Measurements from ENCODE around the gene ADH1A. TPM values are rescaled to one million over a fixed set of nuclear protein-coding genes. Genes with fewer than 3 reads are reported as not detected.

Gene ADH1A
- total and polyA plus RNA-seq, 9 of the 15 experiments (the other 6 are each of a cell fraction or from before 2014, with no cell fraction given), result not detected

DNA sequence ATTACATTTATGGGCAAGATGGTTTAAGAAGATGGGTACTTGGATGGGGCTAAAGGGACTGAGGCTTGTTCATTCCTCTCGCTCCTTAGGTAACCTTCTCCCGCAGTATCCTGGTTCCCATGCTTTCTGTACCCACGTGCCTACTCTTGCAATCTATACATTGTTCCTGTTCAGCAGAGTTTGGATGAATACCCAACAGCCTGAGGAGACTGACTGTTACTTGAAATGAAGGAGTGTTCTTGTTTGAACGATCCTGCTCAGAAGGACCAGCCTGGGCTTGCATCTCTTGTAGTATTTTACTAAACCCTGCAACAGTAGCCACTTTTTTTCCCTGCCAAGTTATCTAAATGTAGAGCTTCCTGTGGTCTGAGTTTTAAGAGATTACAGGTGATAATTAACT, 38.0 kb downstream of the ADH1A start:
- no peak overlapping the region for H3K4me2 ChIP-seq (ENCODE audit: insufficient read depth, low read length)
- H3K36me3 ChIP-seq (ENCODE audit: control insufficient read depth, insufficient read depth, low read length), result no peaks in the 10 kb centered on the region
- no peaks in the 10 kb centered on the region for H3K79me2 ChIP-seq (ENCODE audit: control insufficient read depth, insufficient read depth, low read length)
- H4K20me1 ChIP-seq (replicated peaks; ENCODE audit: control insufficient read depth, insufficient read depth, low read length), result no peaks in the 10 kb centered on the region
- no peak overlapping the region for H3K27ac ChIP-seq (ENCODE audit: extremely low read depth, low read depth, low read length)
- FAIRE-seq (no peak), DNase-seq (ENCODE audit: extremely low read depth in 1 of 4, low spot score in 3 of 4) (no peak), ATAC-seq (no peak)
- no peak overlapping the region for H3K9ac ChIP-seq (ENCODE audit: insufficient read depth in 1 of 2, low read depth in 2 of 2, low read length in 2 of 2)
- CTCF ChIA-PET (ENCODE audit: low intra/inter-chr PET ratio), result no interaction called here
- WGBS (ENCODE audit: insufficient coverage, low coverage, missing lambda C conversion rate), result 1% methylated on average over 4 of the region's 4 CpGs
- no peaks in the 10 kb centered on the region for H3K4me1 ChIP-seq (replicated peaks in 1 of 2; ENCODE audit: control insufficient read depth in 2 of 2, insufficient read depth in 2 of 2, low read length in 2 of 2)
- H3K9me1 ChIP-seq (ENCODE audit: control insufficient read depth, insufficient read depth, low read length), result no peaks in the 10 kb centered on the region
- in situ Hi-C loops (cut with MboI) (no loop called here), intact Hi-C loops (cut with micrococcal nuclease) (no loop called here)
- H3K9me3 ChIP-seq (replicated peaks; ENCODE audit: control insufficient read depth, insufficient read depth, low read depth, low read length), result no peaks in the 10 kb centered on the region
- BruUV-seq (replicated peaks), result no TSS peak
- H2AFZ ChIP-seq (ENCODE audit: low read depth, low read length), result no peak overlapping the region
- POLR2A ChIA-PET, result interaction anchor here (0.7 kb wide), 1 partner anchor 14 kb away, joined by 3 read pairs; no protein-coding TSS in a partner anchor
- no peak overlapping the region for H3K4me3 ChIP-seq
- H3K27me3 ChIP-seq (ENCODE audit: control insufficient read depth in 2 of 2, insufficient read depth in 2 of 2, low read length in 2 of 2), result no peaks in the 10 kb centered on the region
- TF ChIP-seq ZSCAN32 (CRISPR knock-in tag; IDR thresholded peaks at IDR 0.05), result no peak
- no peak for TF ChIP-seq ZKSCAN8 (CRISPR knock-in tag; IDR thresholded peaks at IDR 0.05)
- TF ChIP-seq, protein P1, sequence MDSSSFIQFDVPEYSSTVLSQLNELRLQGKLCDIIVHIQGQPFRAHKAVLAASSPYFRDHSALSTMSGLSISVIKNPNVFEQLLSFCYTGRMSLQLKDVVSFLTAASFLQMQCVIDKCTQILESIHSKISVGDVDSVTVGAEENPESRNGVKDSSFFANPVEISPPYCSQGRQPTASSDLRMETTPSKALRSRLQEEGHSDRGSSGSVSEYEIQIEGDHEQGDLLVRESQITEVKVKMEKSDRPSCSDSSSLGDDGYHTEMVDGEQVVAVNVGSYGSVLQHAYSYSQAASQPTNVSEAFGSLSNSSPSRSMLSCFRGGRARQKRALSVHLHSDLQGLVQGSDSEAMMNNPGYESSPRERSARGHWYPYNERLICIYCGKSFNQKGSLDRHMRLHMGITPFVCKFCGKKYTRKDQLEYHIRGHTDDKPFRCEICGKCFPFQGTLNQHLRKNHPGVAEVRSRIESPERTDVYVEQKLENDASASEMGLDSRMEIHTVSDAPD (CRISPR knock-in tag; IDR thresholded peaks at IDR 0.05), result no peak
- TF ChIP-seq, protein P2, sequence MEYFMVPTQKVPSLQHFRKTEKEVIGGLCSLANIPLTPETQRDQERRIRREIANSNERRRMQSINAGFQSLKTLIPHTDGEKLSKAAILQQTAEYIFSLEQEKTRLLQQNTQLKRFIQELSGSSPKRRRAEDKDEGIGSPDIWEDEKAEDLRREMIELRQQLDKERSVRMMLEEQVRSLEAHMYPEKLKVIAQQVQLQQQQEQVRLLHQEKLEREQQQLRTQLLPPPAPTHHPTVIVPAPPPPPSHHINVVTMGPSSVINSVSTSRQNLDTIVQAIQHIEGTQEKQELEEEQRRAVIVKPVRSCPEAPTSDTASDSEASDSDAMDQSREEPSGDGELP (CRISPR knock-in tag; IDR thresholded peaks at IDR 0.05; ENCODE audit: borderline replicate concordance), result no peak
- no peak for TF ChIP-seq DPF2 (IDR thresholded peaks at IDR 0.05)
- TF ChIP-seq POLR2A (conservative IDR thresholded peaks at IDR 0.05), result no peak
- TF ChIP-seq, protein P3, sequence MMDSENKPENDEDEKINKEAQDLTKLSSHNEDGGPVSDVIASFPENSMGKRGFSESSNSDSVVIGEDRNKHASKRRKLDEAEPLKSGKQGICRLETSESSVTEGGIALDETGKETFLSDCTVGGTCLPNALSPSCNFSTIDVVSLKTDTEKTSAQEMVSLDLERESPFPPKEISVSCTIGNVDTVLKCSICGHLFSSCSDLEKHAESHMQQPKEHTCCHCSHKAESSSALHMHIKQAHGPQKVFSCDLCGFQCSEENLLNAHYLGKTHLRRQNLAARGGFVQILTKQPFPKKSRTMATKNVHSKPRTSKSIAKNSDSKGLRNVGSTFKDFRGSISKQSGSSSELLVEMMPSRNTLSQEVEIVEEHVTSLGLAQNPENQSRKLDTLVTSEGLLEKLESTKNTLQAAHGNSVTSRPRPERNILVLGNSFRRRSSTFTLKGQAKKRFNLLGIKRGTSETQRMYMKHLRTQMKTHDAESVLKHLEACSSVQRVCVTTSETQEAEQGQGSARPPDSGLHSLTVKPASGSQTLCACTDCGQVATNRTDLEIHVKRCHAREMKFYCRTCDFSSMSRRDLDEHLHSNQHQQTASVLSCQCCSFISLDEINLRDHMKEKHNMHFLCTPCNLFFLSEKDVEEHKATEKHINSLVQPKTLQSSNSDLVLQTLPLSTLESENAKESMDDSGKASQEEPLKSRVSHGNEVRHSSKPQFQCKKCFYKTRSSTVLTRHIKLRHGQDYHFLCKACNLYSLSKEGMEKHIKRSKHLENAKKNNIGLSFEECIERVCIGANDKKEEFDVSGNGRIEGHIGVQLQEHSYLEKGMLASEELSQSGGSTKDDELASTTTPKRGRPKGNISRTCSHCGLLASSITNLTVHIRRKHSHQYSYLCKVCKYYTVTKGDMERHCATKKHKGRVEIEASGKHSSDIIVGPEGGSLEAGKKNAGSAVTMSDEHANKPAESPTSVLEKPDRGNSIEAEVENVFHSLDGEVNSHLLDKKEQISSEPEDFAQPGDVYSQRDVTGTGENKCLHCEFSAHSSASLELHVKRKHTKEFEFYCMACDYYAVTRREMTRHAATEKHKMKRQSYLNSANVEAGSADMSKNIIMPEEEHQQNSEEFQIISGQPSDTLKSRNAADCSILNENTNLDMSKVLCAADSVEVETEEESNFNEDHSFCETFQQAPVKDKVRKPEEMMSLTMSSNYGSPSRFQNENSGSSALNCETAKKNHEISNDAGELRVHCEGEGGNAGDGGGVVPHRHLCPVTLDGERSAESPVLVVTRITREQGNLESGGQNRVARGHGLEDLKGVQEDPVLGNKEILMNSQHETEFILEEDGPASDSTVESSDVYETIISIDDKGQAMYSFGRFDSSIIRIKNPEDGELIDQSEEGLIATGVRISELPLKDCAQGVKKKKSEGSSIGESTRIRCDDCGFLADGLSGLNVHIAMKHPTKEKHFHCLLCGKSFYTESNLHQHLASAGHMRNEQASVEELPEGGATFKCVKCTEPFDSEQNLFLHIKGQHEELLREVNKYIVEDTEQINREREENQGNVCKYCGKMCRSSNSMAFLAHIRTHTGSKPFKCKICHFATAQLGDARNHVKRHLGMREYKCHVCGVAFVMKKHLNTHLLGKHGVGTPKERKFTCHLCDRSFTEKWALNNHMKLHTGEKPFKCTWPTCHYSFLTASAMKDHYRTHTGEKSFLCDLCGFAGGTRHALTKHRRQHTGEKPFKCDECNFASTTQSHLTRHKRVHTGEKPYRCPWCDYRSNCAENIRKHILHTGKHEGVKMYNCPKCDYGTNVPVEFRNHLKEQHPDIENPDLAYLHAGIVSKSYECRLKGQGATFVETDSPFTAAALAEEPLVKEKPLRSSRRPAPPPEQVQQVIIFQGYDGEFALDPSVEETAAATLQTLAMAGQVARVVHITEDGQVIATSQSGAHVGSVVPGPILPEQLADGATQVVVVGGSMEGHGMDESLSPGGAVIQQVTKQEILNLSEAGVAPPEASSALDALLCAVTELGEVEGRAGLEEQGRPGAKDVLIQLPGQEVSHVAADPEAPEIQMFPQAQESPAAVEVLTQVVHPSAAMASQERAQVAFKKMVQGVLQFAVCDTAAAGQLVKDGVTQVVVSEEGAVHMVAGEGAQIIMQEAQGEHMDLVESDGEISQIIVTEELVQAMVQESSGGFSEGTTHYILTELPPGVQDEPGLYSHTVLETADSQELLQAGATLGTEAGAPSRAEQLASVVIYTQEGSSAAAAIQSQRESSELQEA (IDR thresholded peaks at IDR 0.05; ENCODE audit: low read depth), result no peak
- no peak for TF ChIP-seq THRAP3 (IDR thresholded peaks at IDR 0.05; ENCODE audit: borderline replicate concordance)
- no peak for TF ChIP-seq CBX2 (IDR thresholded peaks at IDR 0.05; ENCODE audit: insufficient read depth, low read length, poor library complexity, severe bottlenecking)
